HG03159 (cell line): ENCODE results near the gene TSPY2.
"Not testable (repeated sequence)": the region's sequence is repeated elsewhere in the genome, so short reads cannot be mapped to it uniquely, and the experiment has no call there.

ENCODE experiments used
- ATAC-seq: cut with Tn5 transposase; IDR thresholded peaks from one replicate; pipeline ENCODE4 v1.9.1; 2021; ENCODE audit warnings: mild to moderate bottlenecking, moderate library complexity; ENCODE audit not compliant: unreplicated experiment

The TSPY2 gene, protein sequence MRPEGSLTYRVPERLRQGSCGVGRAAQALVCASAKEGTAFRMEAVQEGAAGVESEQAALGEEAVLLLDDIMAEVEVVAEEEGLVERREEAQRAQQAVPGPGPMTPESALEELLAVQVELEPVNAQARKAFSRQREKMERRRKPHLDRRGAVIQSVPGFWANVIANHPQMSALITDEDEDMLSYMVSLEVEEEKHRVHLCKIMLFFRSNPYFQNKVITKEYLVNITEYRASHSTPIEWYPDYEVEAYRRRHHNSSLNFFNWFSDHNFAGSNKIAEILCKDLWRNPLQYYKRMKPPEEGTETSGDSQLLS

DNA sequence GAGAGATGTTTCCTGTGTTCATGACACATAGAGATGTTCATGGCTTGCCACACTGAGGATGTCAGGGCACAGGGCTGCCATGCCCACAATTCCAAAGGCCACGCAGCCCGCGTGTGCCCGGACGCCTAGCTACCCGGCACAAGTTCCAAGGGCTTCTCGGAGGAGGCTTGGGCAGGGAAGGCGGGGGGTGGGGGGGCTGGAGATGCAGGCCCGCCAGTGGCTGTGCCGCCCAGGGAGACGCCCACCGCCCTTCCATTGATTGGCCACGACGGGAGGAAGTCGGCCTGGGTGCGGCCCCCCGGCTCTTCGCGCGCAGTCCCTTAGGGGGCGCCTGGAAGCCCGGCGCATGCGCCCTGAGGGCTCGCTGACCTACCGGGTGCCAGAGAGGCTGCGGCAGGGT is at the start of gene TSPY2:
TSPY2 (plus strand) TSS at position 301 of the 400 bp plus-strand sequence; CDS start at position 347, 46 bp downstream.
- not testable (repeated sequence) for ATAC-seq

DNA sequence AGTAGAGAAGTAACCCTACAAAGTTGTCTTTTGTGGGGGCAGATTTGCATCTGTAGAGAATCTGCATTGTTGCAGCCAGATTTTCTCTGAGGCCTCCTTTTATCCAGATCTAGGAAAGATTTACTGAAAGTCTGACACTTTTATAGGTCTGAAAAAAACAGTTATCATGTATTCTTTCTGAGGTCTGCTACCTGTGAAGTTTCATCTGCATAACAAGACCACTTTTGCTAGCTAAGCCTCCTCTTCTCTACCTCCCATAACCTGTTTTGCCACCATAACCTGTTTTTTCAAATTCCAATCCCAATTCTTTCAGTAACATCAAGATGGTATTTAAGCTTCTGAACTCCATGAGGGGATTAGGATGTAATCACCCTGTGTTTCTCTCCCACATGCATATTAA is 36.5 kb upstream of the TSPY2 start:
- not testable (repeated sequence) for ATAC-seq

- not testable (repeated sequence) for ATAC-seq
Measured at GRCh38 chrY:6217045-6217444, 29.0 kb upstream of the TSPY2 start.

DNA sequence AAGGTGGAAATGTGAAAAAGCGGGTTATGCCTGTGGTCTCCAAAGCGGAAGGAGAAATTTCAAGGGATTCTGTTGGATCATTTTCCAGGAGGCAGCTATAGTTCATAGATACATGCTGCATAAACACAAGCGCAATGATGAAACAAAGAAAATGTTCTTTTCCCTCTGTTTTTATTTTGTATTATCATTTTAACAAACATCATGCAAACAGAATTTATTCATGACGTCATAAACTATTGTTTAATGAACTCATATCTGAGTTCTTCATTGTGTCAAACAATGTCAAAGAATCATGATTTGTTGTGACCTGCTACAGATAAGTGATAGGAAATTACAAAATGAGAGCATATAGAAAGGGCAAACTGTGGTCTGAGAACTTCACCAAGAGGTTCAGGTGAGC is 23.8 kb downstream of the TSPY2 start:
- not testable (repeated sequence) for ATAC-seq
